T follicular helper cell (primary cell): ENCODE data around the gene UFD1.

Source experiments
- DNase-seq: peaks from one replicate; pipeline ENCODE4 v3.0.0-alpha.2; 2020; ENCODE audit warnings: low read depth

Gene UFD1

DNA sequence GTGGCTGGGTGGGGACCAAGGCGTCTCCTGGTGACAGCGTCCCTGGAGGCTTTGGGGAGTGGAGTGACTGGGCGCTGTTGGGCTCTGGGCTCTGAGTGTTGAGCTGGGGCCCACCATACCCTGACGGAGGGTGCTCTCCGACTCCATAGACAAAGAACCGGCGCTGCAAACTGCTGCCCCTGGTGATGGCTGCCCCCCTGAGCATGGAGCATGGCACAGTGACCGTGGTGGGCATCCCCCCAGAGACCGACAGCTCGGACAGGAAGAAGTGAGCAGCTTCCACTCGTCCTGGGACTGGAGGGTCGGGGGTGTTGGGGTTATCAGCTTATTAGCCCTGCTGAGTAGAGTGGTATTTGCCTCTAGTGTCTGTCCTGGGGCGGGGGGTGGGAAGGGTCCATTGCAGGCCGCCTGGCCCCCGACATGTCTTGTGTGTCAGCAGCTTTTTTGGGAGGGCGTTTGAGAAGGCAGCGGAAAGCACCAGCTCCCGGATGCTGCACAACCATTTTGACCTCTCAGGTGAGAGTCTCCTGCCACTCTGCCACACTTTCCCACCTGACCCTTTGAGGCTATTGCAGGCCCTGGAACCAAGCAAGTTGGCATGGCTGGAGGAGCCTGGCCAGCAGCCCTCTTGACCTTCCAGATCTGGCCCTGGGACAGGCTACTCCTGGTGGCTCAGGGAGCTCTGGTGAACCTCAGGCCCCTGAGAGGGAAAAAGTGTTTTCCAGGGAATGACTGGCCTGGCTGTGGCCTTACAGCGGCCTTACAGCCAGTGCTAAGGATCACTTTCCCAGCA is 37.6 kb upstream of the UFD1 start:
- no peak for DNase-seq

GRCh38 chr22:19515654-19516377 is 36.8 kb upstream of the UFD1 start:
- no peak for DNase-seq

- no peak for DNase-seq
Observed at GRCh38 chr22:19514831-19515565, 36.0 kb upstream of the UFD1 start.

GRCh38 chr22:19513823-19514222 is 34.8 kb upstream of the UFD1 start:
- DNase-seq: no peak

DNA sequence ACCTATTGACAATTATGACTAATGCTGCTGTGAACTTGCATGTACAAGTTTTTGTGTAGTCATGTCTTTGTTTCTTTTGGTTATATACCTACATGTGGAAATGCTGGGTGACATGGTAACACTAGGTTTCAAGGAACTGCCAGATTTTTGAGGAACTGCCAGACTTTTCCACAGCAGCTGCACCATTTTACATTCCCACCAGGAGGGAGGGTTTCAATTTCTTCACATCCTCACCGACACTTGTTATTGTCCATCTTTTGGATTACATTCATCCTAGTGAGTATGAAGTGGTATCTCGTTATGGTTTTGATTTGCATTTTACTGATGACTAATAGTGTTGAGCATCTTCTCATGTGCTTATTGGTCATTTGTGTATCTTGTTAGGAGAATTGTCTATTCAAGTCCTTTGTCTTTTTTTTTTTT is 31.9 kb upstream of the UFD1 start:
- DNase-seq: no peak

GRCh38 chr22:19509923-19510322 is 30.9 kb upstream of the UFD1 start:
- no peak for DNase-seq

DNA sequence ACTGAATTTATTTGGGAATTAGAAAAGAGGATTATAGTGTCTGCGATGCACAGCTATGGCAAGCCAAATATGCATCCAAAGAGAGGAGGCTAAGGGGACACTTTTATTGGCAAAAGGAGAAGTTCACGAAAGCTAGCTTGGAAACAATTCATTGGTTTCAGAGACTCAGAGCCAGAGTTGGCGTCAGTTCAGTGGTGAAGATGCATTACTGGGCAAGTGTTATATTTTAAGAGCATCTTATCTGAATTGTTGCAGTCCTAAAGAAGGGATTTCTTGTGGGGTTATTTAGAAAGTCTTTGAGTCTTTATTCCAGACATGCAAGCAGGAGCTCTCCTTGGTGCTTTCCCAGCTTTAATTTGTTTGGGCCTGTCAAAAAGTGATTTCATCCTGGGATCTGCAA is 30.2 kb upstream of the UFD1 start:
- DNase-seq: no peak

DNA sequence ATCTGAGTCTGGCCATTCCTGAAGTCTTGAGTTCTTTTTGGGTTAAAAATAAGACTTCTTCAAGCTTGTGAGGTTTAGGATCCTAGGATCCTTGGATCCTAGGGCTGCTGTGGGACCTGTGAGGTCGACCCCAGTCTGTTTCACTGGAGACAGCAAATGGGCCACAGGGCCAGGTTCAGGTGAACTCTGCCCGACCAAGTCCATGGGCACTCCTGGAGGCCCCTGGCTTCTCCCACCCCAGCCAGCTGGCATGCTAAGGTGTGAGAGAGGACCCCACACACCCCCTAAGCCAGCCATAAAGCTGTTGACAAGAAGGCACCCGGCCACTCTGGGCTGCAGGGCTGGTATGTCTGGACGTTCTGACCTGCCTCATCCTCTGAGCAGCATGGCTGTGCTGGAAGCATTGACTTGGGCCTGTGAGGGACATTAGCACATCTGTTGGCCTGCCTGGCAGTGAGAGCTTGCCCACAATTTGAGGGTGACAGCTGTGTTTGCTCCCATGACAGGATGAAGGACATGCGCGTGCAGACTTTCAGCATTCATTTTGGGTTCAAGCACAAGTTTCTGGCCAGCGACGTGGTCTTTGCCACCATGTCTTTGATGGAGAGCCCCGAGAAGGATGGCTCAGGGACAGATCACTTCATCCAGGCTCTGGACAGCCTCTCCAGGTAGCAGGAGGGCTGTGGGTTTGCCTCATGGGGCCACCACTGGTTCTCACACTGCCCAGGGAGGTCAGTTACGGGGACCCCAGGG is 29.2 kb upstream of the UFD1 start:
- DNase-seq: no peak

DNA sequence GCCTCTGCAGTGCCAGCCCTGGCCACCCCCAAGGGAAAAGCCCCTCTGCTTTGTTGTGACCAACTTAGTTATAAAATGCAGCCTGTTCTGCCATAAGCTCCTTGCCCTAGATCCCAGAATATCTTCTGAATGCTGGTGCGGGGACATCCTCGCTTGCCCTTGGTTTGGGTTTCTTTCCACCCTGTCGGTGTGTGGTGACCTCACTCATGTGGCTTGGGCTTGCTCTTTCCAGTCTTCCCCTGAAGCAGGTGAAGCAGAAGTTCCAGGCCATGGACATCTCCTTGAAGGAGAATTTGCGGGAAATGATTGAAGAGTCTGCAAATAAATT is 28.5 kb upstream of the UFD1 start:
- no peak for DNase-seq

DNA sequence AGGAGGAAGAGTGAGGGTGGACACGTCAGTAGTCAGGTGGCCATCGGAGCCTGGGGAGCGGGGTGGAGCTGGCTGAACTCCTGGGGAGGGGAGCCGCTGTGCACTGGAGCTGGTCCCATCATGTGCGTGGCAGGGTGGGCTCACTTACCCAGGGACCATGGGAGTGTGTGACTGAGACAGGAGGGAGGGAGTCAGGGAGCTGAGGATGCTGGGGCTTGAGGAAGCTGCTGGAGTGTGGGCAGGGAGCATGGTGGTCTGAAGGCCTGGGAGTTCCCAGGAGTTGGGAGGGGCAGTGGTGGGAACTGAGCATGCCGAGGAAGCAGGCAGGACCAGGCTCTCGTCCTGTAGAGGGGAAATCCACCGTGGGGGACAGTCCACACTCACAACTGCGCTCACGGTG is 27.2 kb upstream of the UFD1 start:
- no peak for DNase-seq

GRCh38 chr22:19505735-19506126 is 26.7 kb upstream of the UFD1 start:
- no peak for DNase-seq

- DNase-seq: no peak
Observed at GRCh38 chr22:19504900-19505734, 26.1 kb upstream of the UFD1 start.

GRCh38 chr22:19503869-19504268 is 24.9 kb upstream of the UFD1 start:
- DNase-seq: no peak

- no peak for DNase-seq
Observed at GRCh38 chr22:19503367-19503766, 24.4 kb upstream of the UFD1 start.

- DNase-seq: no peak
Observed at GRCh38 chr22:19501897-19502447, 23.0 kb upstream of the UFD1 start.

DNA sequence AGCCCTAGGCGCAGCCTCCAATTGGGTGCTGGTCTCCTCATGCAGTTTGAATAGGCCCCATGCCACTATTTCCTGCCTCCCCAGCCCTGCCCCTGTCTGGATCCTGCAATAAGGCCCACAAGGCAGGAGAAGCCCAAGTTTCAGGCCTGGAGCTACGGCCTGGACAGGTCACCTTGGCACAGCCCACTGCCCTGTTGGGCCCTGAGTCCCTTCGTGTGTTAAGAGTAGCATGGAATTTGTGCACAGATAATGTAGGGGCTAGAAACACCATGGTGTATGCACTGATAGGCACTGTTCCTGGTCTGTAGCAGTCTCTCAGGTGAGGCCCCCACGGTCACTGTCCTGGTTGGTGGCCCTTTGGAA is 20.9 kb upstream of the UFD1 start:
- no peak for DNase-seq

DNA sequence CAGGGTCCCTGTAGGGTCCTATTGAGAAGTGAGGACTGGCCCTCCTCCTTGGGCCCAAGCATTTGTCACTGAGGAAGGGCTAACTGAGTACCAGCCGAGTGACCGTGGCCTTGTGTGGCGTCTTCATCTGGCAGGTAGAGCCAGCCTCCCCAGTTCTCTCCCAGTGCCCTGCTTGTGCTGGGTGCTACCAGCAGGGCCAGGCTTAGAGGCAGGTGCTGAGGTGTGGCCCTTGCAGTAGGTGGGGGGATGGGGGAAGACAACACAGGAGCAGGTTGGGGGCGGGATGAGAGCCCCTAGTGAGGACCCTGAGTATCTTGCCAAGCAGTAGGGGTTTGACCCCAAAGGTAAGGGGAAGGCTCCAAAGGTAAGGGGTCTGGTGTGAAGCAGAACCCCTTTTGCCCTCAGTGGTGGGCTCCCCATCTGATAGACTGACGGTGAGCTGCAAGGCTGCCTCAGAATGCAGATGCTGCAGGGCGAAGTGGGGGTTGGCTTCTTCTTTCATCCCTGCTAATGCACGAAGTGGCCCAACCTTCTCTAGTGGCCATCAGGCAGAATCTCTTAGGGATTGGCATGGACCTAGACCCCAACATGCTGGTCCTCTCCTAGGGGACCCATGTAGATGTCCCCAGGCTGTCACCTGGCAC is 20.4 kb upstream of the UFD1 start:
- DNase-seq: no peak

GRCh38 chr22:19498866-19499190 is 19.8 kb upstream of the UFD1 start:
- no peak for DNase-seq

DNA sequence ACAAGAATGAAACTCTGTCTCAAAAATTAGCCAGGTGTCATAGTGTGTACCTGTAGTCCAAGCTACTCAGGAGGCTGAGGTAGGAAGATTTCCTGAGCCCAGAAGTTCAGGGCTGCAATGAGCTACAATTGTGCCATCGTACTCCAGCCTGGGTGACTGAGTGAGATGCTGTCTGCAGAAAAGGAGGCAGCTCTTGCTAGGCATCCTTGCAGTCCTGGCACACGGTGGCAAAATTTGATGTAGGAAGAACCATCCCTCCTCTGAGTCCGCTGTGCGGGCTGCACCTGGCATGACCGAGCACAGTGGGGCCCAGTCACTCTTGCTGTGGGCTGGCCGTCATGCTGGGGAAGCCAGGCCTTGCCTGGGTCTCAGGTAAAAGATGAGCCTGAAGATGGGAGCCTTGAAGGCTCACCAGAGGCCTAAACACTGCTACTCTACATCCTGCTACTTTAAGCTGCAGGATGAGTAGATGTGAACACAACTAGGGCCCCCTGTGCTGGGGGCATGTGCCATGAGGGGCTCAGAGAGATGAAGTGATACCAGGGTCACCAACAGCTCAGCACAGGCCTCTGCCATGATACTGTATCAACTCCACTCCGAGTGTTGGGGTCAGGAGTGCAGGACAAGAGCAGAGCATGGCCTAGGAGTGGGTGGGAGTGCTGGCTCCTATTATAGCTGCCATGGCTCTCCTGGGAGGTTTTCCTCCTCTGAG is 19.3 kb upstream of the UFD1 start:
- no peak for DNase-seq

DNA sequence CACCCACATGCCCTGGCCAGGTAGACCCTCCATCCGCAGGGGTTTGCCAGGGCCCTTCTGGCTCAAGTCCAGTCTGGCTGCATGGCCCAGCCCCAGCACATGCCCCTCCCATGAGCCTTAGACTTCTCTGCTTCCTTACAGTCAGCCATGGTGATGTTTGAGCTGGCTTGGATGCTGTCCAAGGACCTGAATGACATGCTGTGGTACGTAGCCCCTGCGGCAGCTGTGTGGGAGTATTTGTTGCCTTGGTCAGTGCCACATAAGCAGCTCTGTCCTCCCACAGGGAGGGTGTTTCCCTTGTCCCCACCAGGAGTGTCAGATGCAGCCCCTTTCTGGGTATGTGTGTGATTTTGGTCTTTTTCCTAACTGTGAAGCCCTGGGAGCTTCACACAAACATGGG is 18.3 kb upstream of the UFD1 start:
- no peak for DNase-seq
